Endodermal cell (in vitro differentiated cells): Measurements from ENCODE around the gene IQCH. TPM values are rescaled to one million over a fixed set of nuclear protein-coding genes. Genes with fewer than 3 reads are reported as not detected.

Experiments used
- DNase-seq: peaks from one replicate; pipeline ENCODE4 v3.0.0-alpha.2; 2017
- H3K27ac ChIP-seq: 2 replicates; pipeline ENCODE4 v1.5.1; 2013; ENCODE audit warnings: mild to moderate bottlenecking, low read depth, low read length, moderate library complexity
- H3K27me3 ChIP-seq: 2 replicates; pipeline ENCODE4 v1.6.1; 2013; ENCODE audit warnings: mild to moderate bottlenecking, low read length, moderate library complexity; ENCODE audit not compliant: insufficient read depth, control insufficient read depth, poor library complexity, severe bottlenecking
- H3K36me3 ChIP-seq: 2 replicates; pipeline ENCODE4 v1.7.0; 2013; ENCODE audit warnings: mild to moderate bottlenecking, low read length, moderate library complexity; ENCODE audit not compliant: control insufficient read depth, insufficient read depth
- H3K4me1 ChIP-seq: one replicate; pipeline ENCODE4 v1.7.0; 2013; ENCODE audit warnings: low read length; ENCODE audit not compliant: control insufficient read depth, insufficient read depth
- H3K4me3 ChIP-seq: 2 replicates; pipeline ENCODE4 v1.5.1; 2013; ENCODE audit warnings: mild to moderate bottlenecking, low read length, moderate library complexity
- H3K9ac ChIP-seq: 2 replicates; pipeline ENCODE4 v1.6.1; 2013; ENCODE audit warnings: mild to moderate bottlenecking, low read length, moderate library complexity; ENCODE audit not compliant: poor library complexity, severe bottlenecking; ENCODE audit errors: extremely low read depth
- H3K9me3 ChIP-seq: 2 replicates; pipeline ENCODE4 v1.6.1; 2013; ENCODE audit warnings: mild to moderate bottlenecking, low read length, moderate library complexity; ENCODE audit not compliant: control insufficient read depth
- H3K27ac Mint-ChIP-seq: 2 replicates; pipeline ENCODE4 v1.8.0; 2020; ENCODE audit warnings: mixed read lengths
- H3K27me3 Mint-ChIP-seq: 2 replicates; pipeline ENCODE4 v1.8.0; 2021; ENCODE audit warnings: mild to moderate bottlenecking, mixed read lengths; ENCODE audit not compliant: insufficient read depth
- H3K36me3 Mint-ChIP-seq: 2 replicates; pipeline ENCODE4 v1.8.0; 2020; ENCODE audit warnings: low read depth, mixed read lengths
- H3K4me1 Mint-ChIP-seq: 2 replicates; pipeline ENCODE4 v1.8.0; 2020; ENCODE audit warnings: mixed read lengths
- H3K4me3 Mint-ChIP-seq: 2 replicates; pipeline ENCODE4 v1.8.0; 2020; ENCODE audit warnings: mild to moderate bottlenecking, moderate library complexity, mixed read lengths
- H3K9me3 Mint-ChIP-seq: 2 replicates; pipeline ENCODE4 v1.8.0; 2020; ENCODE audit warnings: mild to moderate bottlenecking, mixed read lengths
- WGBS, 2 experiments: methylation state at CpG; one replicate each; pipeline versions ENCODE4 v1.1.5 to v1.1.7; 2013; ENCODE audit warnings: missing lambda C conversion rate in 2 of 2, mixed read lengths in 1 of 2; ENCODE audit not compliant: insufficient coverage in 1 of 2, insufficient read length in 1 of 2; 5-methylcytosine and 5-hydroxymethylcytosine counted together
- total RNA-seq, 2 donors: library from RNA; stranded (reverse); fragmentation: NEBNext Ultra II Directional in 1 of 2; extraction: Animal tissue kit (Norgen Biotek cat#: 25700) in 1 of 2; gene quantifications; 2 replicates in 1 of 2; 3 replicates in 1 of 2; pipeline ENCODE4 v1.2.1, GENCODE V29; 2021
- TF ChIP-seq, protein P1 (sequence below): fragments of 200-600 bp; sonication (generic); conservative IDR thresholded peaks from 2 replicates; pipeline ENCODE4 v1.5.0; 2021; ENCODE audit warnings: antibody characterized with exemption, mild to moderate bottlenecking

IQCH gene
- total RNA-seq, 2 donors from 2014 or later = 6.2 to 12.8 TPM

DNA sequence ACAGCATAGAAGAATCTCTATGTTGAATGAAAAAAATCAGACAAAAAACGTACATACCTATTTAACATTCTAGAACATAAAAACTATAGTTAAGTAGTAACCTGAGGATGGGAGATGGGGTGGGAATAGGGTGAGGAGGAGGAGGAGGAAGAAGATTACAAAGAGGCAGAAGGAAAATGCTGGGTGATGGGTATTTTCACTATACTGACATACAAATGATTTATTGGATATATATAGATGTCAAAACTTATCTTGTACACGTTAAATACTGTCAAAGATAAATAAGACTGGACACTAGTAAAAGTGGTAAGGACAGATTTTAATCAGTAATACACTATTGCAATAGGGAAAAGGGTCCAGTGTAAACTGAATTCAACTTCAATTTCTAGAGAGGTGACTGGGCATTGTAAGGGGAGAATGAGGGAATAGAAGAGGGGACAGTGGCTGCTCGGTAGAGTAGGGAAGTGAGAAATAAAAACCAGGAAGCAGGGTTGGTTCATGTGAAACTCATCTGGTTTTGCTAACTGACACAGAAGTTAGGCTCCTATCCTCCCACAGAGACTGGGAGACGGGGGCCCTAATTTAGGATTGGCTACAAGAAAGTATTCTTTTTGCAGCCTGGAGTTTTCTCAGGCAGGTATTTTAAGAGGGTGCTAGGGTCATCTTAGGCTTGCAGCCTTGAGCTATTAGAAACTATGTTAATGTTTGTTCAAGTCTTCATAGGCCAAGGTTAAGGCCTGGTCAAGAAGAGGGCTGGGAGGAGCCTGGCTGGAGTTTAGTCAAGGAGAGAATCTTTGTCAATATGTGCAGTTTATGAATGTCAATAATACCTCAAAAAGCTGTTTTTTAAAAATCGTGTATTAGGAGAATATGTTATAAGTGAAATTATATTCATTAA lies 251.3 kb downstream of the IQCH start:
- peaks cover 15% of the 10 kb centered on the region for H3K27me3 ChIP-seq
- Mint-ChIP-seq H3K36me3 (no peaks in the 10 kb centered on the region), H3K4me3 (no peak overlapping the region), H3K9me3 (no peaks in the 10 kb centered on the region), H3K4me1 (peaks cover 15% of the 10 kb centered on the region), H3K27ac (no peak overlapping the region), H3K27me3 (peaks cover 1% of the 10 kb centered on the region)
- H3K9me3 ChIP-seq = no peaks in the 10 kb centered on the region
- H3K27ac ChIP-seq = no peak overlapping the region
- no peaks in the 10 kb centered on the region for H3K4me1 ChIP-seq
- no peak overlapping the region for H3K4me3 ChIP-seq
- 81 to 89% methylated on average over 2 to 3 of the region's 5 CpGs for WGBS, 2 experiments
- H3K36me3 ChIP-seq = no peaks in the 10 kb centered on the region
- TF ChIP-seq, protein P1, sequence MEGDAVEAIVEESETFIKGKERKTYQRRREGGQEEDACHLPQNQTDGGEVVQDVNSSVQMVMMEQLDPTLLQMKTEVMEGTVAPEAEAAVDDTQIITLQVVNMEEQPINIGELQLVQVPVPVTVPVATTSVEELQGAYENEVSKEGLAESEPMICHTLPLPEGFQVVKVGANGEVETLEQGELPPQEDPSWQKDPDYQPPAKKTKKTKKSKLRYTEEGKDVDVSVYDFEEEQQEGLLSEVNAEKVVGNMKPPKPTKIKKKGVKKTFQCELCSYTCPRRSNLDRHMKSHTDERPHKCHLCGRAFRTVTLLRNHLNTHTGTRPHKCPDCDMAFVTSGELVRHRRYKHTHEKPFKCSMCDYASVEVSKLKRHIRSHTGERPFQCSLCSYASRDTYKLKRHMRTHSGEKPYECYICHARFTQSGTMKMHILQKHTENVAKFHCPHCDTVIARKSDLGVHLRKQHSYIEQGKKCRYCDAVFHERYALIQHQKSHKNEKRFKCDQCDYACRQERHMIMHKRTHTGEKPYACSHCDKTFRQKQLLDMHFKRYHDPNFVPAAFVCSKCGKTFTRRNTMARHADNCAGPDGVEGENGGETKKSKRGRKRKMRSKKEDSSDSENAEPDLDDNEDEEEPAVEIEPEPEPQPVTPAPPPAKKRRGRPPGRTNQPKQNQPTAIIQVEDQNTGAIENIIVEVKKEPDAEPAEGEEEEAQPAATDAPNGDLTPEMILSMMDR = no peak
- H3K9ac ChIP-seq = no peak overlapping the region
- no peak for DNase-seq

DNA sequence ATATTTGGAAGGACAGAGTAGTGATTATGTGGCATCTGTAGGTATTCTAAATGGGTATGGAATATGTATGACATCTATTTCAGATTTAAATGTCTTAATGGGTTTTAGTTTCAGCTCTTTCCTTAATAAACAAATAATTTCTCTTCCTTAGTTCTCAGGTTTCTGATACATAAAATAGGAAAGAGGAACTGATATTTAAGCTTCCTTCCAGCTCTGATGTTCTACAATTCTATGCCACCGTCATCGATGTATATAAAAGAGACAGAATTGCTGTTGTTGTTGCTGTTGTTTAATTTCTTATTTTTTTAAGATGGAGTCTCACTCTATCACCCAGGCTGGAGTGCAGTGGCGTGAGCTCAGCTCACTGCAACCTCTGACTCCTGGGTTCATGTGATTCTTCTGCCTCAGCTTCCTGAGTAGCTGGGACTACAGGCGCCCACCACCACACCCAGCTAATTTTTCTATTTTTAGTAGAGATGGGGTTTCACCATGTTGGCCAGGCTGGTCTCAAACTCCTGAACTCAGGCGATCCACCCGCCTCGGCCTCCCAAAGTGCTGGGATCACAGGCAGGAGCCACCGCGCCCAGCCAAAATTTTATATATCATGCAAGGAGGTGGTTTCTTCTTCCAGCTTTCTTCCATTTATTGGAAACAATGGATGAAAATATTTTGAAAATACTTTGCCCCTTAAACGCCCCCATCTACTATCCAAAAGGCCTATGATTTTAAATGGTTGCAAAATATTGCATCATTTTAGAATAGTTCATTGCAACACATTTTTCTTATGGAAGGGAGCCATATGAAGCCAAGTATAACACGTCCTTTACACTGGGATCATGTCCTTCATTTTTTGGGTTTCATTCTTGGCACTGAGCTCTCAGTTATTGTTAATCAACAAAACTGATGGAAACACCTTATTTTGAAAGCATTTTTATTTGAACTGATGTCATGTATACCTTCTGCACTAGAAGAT lies 252.5 kb downstream of the IQCH start:
- Mint-ChIP-seq H3K27me3 (peaks cover 1% of the 10 kb centered on the region), H3K27ac (no peak overlapping the region), H3K4me3 (no peak overlapping the region), H3K4me1 (peaks cover 9% of the 10 kb centered on the region), H3K9me3 (no peaks in the 10 kb centered on the region), H3K36me3 (no peaks in the 10 kb centered on the region)
- Histone ChIP-seq H3K4me3 (no peak overlapping the region), H3K36me3 (no peaks in the 10 kb centered on the region), H3K27ac (no peak overlapping the region), H3K9ac (no peak overlapping the region), H3K4me1 (no peaks in the 10 kb centered on the region), H3K27me3 (peaks cover 12% of the 10 kb centered on the region), H3K9me3 (no peaks in the 10 kb centered on the region)
- DNase-seq = no peak
- TF ChIP-seq, protein P1 = no peak
- WGBS, 2 experiments = 83 to 94% methylated on average over 1 to 11 of the region's 11 CpGs

DNA sequence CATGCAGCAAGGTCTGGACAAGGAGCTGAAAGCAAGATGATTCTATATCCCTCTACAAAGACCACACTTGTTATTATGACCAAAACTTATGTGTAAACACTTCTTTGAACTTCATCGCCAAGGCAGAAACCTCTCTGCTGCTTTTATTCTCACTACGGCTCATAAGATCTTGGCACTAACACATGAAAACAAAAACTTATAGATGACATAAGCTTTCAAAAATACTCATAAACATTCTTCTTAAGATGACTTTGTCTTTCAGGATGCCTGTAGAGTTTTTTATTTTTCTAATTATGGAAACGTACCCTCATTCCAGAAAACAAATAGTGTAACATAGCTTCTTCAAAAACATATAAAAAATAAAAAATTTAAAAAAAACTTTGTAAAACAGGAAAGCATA lies 253.8 kb downstream of the IQCH start:
- no peak overlapping the region for H3K27ac ChIP-seq
- Mint-ChIP-seq H3K27me3 (peaks cover 1% of the 10 kb centered on the region), H3K36me3 (peaks cover 8% of the 10 kb centered on the region), H3K9me3 (no peaks in the 10 kb centered on the region), H3K27ac (no peak overlapping the region), H3K4me1 (peaks cover 4% of the 10 kb centered on the region), H3K4me3 (no peak overlapping the region)
- no peak overlapping the region for H3K4me3 ChIP-seq
- H3K36me3 ChIP-seq = no peaks in the 10 kb centered on the region
- H3K9ac ChIP-seq = no peak overlapping the region
- DNase-seq = no peak
- H3K9me3 ChIP-seq = no peaks in the 10 kb centered on the region
- no peaks in the 10 kb centered on the region for H3K4me1 ChIP-seq
- H3K27me3 ChIP-seq = no peaks in the 10 kb centered on the region
- WGBS, 2 experiments = 88 to 96% methylated on average over 1 to 3 of the region's 3 CpGs
- TF ChIP-seq, protein P1 = no peak
